ENCODE results near the gene DNAJC1.
"Not testable (repeated sequence)": the region's sequence is repeated elsewhere in the genome, so short reads cannot be mapped to it uniquely, and the experiment has no call there.

The DNAJC1 gene

DNA sequence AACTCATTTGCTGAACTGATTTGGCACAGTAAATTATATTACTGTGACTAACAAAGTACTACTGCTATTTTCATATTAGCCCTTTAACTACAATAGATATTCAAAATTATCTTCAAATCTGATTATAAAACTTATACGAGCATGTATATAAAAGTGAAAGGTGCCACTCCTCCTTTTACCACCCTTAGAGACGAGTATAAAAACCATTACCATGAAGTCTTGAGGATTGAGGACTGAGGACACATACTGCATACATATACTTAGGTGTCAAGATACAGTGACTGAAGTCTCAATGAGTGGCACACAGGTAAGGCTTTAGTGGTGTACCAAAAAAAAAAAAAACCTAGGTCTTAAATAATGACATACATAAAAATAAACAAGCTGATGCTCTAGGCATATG is 98.6 kb downstream of the DNAJC1 start:
- DNase-seq (ENCODE audit: low read depth in 2 of 2) = no peak

DNA sequence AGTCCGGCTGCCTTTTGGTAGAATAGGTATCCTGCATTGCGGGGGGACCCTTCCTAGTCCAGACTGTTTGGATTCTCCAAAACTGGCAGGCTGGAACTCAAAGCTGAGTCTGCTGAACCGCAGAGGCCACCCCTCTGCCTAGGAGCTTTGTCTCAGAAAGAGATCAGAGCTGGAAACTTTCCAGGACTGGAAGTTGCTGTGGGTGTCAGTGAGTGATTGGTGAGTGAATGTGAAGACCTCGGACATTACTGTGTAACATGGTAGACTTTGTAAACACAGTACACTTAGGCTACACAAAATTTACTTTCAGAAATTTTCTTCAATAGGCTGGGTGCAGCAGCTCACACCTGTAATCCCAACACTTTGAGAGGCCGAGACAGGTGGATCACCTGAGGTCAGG is 103.8 kb downstream of the DNAJC1 start:
- no peak for DNase-seq (ENCODE audit: low read depth in 2 of 2)

DNA sequence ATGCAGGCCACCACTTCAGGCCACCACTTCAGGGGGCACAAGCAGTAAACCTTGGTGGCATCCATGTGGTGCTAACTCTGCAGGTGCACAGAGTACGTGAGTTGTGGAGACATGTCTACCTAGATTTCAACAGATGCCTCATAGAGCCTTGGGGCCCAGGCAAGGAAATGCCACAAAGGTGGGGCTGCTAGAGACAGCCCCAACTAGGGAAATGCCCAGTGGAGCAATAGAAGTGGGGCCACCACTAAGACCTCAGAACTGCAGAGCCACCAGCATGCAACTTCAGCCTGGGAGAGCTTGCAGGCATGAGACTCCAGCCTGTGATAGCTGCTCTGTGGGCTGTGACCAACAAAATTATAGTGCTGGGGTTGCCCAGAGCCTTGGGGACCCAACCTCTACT is 107.6 kb downstream of the DNAJC1 start:
- no peak for DNase-seq (ENCODE audit: low read depth in 2 of 2)

- DNase-seq (ENCODE audit: low read depth in 2 of 2) = no peak
Observed at GRCh38 chr10:21894648-21895342, 108.7 kb downstream of the DNAJC1 start.

GRCh38 chr10:21891439-21891838 is 112.1 kb downstream of the DNAJC1 start:
- DNase-seq (ENCODE audit: low read depth in 2 of 2) = no peak

DNA sequence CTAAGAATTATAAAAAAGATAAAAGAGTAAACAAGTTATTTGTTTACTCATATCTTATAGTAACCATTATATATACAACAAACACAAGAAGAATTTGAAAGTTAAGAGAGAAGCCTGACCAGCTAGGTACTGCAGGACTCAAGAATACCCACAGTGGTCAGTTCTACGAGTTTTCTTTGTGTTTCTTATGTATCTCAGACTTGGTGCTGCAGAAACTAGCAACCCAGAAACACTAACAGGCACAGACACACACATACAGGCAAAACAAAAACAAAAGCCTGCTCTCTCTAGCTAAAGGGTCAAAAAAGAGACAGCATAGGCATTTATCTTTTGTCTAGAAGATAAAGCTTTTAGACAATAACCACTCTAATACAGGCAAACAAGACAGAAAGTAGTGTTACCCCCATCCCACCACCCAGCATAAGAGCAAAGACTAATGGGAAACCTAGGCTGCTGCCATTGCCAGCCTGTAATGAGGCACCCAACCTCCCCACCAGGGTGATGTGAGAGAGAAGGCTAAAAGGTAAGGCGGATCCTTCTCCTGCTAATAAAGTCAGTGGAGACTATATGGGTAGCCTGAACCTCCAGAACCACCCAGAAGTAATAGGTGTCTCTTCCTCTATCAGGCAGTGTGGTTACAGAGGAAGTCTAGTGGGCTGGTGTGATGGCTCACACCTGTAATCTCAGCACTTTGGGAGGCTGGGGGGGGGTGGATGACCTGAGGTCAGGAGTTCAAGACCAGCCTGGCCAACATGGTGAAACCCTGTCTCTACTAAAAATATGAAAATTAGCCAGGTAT is 113.9 kb downstream of the DNAJC1 start:
- no peak for DNase-seq (ENCODE audit: low read depth in 2 of 2)

DNA sequence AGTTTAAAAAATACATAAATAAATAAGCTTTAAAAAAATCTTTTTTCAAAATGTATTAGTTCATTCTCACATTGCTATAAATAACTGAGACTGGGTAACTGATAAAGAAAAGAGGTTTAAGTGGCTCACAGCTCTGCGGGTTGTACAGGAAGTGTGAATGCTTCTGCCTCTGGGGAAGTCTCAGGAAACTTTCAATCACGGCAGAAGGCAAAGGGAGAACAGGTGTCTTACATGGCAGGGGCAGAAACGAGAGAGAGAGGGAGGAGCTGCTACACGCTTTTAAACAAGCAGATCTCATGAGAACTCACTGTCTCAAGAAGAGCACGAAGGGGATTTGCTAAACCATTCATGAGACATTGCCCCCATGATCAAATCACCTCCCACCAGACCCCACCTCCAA is 114.6 kb downstream of the DNAJC1 start:
- no peak for DNase-seq (ENCODE audit: low read depth in 2 of 2)

GRCh38 chr10:21885940-21886339 is 117.6 kb downstream of the DNAJC1 start:
- DNase-seq (ENCODE audit: low read depth in 2 of 2) = no peak

- DNase-seq (ENCODE audit: low read depth in 2 of 2) = no peak
Observed at GRCh38 chr10:21873198-21873597, 130.3 kb downstream of the DNAJC1 start.

GRCh38 chr10:21872771-21873170 is 130.8 kb downstream of the DNAJC1 start:
- DNase-seq (ENCODE audit: low read depth in 2 of 2) = not testable (repeated sequence)

DNA sequence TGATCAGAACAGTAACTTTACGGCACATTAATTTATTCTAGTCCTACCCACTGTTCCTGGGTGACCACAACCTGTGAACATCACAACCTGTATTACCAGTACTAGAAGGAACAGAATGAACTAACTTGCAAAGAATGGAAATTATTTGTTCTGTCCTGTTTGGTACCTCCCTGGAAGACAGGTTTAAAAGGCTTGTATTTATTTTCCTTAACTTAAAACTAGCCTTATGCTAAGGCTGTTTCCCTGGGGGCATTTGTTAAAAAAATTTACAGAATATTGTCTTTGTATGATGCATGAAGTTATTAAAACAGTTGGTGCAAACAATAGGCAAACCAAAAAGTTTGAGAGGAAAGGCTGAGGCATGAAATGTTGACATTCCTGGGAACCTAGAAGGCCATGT is 132.7 kb downstream of the DNAJC1 start:
- no peak for DNase-seq (ENCODE audit: low read depth in 2 of 2)

DNA sequence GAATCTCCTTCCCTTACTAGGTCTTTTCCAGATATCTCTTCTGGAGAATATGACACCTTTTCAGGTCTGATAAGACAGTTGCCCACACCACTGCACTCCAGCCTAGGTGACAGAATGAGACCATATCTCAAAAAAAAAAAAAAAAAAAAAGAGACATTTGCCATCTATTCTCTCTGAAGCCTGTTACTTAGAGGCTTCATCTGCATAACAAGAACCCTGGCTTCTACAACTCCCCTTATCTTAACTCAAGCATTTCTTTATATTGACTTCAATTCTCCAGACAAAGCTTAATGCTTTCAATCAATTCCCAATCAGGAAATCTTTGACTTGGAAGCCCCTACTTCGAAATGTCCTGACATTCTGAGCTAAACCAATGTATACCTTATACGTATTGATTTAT is 134.4 kb downstream of the DNAJC1 start:
- DNase-seq (ENCODE audit: low read depth in 2 of 2) = not testable (repeated sequence)

- DNase-seq (ENCODE audit: low read depth in 2 of 2) = no peak
Observed at GRCh38 chr10:21860718-21861117, 142.8 kb downstream of the DNAJC1 start.

DNA sequence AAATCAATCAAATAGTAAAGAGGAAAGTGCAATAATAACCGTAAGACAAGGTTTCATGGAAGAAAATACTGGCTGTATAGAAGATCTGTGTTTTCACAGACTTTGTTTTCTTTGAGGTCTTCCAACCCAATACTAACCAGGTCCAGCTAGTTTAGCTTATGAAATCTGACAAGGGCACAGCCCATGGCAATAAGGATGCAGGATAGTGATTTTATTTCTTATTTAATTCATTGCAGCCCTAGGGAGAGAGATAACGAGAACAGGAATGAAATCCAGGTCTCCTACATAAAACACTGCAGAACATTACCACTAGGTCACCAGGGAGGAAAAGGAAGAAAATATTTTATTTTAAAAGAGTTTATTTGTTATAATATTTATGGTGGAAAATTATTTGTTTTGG is 145.1 kb downstream of the DNAJC1 start:
- no peak for DNase-seq (ENCODE audit: low read depth in 2 of 2)

DNA sequence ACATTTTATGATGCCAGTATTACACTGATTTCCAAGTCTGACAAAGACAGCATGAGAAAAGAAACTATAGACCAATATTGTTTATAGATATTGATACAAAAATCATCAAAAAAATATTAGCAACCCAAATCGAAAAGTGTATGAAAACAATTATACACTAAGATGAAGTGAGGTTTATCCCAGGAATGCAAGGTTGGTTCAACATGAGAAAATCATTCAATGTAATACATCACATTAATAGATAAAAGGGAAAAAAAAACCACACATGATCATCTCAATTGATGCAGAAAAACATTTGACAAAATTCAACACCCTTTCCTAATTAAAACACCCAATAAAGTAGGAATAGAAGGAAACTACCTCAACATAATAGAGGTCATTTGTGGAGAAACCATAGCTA is 153.9 kb downstream of the DNAJC1 start:
- no peak for DNase-seq (ENCODE audit: low read depth in 2 of 2)

DNA sequence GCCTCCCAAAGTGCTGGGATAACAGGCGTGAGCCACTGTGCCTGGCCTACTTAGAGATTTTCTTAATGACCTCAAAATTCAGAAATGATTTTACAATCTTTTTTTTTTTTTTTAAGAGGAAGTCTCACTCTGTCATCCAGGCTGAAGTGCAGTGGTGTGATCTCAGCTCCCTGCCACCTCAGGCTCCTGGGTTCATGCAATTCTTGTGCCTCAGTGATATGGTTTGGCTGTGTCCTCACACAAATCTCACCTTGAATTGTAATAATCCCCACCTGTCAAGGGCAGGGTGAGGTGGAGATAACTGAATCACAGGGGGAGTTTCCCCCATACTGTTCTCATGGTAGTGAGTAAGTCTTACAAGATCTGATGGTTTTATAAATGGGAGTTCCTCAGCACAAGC is 159.9 kb downstream of the DNAJC1 start:
- no peak for DNase-seq (ENCODE audit: low read depth in 2 of 2)

GRCh38 chr10:21841273-21841672 is 162.3 kb downstream of the DNAJC1 start:
- not testable (repeated sequence) for DNase-seq (ENCODE audit: low read depth in 2 of 2)

DNA sequence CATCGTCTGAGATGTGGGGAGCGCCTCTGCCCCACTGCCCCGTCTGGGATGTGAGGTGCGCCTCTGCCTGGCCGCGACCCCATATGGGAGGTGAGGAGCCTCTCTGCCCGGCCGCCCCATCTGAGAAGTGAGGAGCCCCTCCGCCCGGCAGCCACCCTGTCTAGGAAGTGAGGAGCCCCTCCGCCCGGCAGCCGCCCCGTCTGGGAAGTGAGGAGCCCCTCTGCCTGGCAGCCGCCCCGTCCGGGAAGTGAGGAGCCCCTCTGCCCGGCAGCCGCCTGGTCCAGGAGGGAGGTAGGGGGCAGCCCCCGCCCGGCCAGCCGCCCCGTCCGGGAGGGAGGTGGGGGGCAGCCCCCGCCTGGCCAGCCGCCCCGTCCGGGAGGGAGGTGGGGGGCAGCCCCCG is 166.0 kb downstream of the DNAJC1 start:
- DNase-seq (ENCODE audit: low read depth in 2 of 2) = not testable (repeated sequence)

DNA sequence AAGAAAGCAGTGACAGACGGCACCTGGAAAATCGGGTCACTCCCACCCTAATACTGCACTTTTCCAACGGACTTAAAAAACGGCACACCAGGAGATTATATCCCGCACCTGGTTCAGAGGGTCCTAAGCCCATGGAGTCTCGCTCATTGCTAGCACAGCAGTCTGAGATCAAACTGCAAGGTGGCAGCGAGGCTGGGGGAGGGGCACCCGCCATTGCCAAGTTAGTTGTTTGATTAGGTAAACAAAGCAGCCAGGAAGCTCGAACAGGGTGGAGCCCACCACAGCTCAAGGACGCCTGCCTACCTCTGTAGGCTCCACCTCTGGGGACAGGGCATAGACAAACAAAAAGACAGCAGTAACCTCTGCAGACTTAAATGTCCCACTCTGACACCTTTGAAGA is 169.0 kb downstream of the DNAJC1 start:
- not testable (repeated sequence) for DNase-seq (ENCODE audit: low read depth in 2 of 2)

GRCh38 chr10:21832821-21833130 is 170.8 kb downstream of the DNAJC1 start:
- DNase-seq (ENCODE audit: low read depth in 2 of 2) = no peak

- no peak for DNase-seq (ENCODE audit: low read depth in 2 of 2)
Observed at GRCh38 chr10:21831986-21832820, 171.3 kb downstream of the DNAJC1 start.

DNA sequence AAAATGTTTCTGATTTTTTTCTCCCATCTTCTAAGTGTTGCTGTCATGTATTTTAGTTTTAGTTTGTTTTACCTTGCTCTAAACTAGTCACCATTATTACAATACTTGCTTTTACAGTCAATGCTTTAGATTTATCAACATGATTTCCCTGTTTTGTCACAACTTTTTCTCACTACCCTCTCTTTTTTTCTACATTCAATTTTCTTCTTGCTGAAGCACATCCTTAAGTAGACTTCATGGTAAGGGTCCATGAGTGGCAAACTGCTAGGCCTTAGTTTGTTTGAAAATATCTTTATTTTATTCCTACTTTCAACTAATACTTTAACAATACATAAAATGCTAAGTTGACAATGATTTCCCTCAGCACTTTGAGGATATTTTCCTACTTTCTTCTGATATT is 173.5 kb downstream of the DNAJC1 start:
- no peak for DNase-seq (ENCODE audit: low read depth in 2 of 2)

GRCh38 chr10:21827308-21827707 is 176.2 kb downstream of the DNAJC1 start:
- no peak for DNase-seq (ENCODE audit: low read depth in 2 of 2)
